GM18858 (cell line): ENCODE data around the gene CRK.
"Not testable (repeated sequence)": the region's sequence is repeated elsewhere in the genome, so short reads cannot be mapped to it uniquely, and the experiment has no call there.

ENCODE experiments used
- ATAC-seq: cut with Tn5 transposase; IDR thresholded peaks from one replicate; pipeline ENCODE4 v1.9.1; 2021; ENCODE audit not compliant: unreplicated experiment

The CRK gene

DNA sequence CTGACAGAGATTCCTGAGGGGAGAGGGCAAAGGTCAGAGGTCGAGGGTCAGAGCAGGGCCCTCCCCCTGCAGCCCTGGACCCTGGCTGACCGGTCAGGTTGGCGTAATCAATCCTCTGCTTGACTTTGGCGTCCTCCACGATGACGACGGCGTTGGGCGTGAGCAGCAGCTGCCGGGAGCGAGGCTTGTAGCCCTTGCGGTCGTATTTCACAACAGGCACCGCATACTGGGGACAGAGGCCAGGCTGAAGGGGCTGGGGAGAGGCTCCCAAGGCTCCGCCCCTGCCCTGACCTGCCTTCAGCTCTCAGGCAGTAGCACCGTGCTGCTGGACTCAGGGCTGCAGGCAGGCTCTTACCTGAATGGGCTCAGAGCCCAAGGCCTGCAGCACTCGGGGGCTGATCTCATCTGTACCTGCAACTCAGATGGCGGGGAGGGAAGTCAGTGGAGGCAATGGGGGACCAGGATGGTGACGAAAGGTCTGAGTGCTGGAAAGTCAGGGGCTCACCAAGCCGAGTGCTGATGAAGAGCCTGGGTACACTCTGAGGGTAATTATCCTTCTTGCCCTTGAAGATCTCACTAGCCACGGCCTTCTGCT is 12.0 kb upstream of the CRK start:
- ATAC-seq: no peak

DNA sequence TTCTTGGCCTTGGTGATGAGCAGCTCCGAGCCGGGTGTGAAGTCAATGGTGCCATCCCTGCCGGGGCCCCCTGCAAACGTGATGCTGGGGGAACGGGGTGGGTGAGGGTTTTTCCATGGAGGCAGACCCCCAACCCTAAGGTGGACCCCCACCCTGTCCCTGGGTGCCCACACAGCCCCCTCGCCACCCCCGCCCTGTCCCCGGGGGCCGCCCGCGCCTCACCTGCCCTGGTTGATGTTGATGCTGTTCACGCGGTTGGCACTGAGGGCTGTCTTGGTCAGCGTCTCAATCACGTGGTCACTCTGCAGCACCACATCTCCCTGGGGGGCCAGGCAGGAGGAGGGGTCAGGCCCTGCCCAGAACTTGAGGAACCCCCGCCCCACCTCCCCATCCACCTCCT is 11.2 kb upstream of the CRK start:
- no peak for ATAC-seq

DNA sequence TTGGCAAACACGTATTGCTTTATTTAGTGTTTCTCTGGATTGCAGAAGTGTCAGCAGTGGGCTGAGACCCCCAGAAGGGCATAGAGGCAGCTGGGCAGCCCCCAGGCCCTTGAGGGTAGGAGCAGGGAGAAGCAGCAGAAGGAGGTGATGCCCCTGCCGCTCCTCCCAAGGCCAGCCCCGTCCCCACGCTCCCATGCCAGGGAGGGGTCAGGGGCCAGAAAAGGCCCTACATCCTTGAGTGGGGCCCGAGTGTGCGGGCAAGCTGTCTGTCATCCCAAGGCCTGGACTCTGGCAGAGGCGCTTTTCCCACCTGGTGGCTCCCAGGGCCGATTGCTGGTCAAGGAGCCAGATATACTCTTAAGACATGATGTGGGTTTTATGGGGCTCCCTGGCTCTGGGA is 8.2 kb upstream of the CRK start:
- no peak for ATAC-seq

DNA sequence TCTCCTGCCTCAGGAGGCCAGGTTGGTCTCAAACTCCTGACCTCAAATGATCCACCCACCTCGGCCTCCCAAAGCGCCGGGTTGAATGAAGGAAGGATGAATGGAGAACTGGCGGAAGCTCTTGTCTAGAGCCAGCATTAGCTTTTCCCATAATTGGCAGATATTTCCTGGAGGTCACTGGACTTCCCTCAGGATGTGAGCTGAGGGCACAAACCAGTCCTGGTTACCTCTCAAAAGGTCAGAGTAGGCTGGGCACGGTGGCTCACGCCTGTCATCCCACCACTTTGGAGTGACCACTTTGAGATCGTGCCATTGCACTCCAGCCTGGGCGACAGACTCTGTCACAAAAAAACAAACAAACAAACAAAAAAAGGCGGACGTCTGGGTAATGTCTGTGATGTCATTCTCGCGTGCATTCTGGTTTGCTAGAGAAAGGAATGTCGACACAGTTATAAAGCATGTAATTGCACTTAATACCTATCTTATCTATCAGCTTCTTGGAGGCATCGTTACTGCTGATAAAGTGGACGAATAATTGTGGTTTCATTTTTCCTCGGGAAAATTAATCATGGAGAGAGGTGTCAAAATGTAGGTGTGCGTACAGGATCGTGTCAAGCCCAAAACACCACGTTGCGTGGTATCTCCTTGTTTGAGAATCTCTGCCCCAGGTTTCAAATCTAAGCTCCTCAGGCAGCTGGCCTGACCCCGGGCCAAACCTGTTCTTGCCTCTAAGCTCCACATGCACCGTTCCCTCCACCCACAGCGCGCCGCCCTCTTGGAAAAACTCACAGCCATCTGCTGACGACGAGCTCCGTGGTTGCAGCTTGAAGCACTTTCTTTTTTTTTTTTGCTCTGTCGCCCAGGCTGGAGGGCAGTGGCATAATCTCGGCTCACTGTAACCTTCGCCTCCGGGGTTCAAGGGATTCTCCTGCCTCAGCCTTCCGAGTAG is 6.4 kb upstream of the CRK start:
- ATAC-seq: no peak

DNA sequence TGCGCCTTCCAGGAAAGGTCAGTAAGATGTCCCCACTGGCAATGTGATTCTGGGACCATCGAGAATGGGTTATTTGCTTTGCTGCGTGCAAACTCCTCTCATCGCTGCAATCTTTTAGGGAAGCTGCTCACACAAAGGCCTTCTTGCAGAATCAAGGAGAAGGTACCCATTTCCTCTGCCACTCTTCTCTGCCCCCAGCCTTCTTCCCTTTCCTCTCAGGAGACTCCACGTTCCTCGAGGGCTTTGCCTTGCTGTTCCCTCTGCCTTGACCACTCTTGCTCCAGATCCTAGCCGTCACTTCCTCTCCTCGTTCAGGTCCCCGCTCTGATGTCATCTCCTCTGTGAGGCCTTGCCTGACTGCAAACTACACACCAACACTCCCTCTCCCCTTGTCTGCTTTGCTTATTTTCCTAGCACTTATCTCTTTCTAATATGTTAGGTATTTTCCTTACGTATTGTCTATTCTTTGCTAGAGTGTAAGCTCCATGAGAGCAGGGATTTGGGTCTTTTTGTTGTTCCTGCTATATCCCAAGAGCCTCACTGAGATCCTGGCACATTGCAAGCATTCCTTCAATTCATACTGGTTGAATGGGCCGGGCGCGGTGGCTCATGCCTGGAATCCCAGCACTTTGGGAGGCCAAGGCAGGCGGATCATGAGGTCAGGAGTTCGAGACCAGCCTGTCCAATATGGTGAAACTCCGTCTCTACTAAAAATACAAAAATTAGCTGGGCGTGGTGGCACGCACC is 5.3 kb upstream of the CRK start:
- ATAC-seq: no peak

DNA sequence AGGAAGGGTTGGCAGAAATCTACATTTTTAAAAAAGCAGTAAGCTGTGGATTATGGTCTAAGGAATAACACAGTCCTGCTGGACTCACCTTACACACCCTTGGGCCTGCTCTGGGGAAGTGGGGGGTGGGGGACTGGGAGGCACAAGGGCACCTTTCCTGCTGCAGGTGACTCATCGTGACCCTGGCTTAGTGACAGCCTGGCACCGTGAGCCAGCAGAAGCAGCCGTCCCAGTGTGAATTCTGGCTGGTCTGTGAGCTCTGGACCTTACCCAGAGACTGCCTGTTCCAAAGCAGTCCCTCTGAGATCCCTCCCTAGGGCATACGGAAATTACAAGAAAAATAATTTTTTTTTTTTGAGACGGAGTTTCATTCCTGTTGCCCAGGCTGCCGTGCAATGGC is 4.2 kb upstream of the CRK start:
- ATAC-seq: no peak

DNA sequence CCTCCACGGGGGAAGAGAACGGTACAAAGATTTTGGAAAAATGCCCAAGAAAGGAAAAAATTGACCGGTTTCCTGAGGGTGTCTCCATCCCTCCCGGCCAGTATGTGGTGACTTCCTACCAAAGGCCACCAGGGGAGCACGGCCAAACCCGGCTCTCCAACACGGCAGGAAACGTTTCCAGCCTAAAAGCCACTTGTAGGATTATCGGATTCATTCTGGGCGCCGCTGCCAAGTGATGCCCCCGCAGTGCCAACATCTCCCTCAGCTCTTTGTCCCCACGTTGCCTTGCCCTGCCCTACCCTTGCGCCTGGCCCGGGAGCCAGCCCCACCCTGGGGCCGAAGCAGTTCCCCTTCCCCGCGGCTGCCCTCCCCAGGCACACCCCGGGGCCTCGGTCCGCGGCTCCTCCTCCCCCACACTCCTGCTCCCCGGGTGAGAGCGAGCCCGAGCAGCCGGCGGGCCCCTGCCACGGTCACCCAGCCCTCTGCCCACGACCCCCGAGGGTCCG is 688 bp downstream of the CRK start:
- ATAC-seq: peak; percentile 9

DNA sequence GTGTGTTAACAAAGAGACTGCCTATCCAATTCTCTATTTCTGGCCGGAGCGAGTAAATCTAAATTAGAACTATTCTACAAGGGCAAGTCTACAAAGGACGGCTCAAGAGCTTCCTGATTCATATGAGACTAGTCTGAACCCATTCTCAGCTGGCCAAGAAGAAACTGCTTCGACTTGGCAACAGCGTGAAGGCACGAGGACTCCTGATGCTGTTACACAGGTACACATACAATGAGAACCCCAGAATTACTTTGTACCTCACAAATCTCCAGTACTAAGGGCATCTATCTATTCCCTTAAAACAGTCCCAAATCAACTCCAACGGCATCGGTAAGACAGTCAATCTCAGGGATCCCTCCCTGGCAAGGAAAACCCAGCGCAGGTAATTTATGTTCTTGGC is 1.5 kb downstream of the CRK start:
- no peak for ATAC-seq

DNA sequence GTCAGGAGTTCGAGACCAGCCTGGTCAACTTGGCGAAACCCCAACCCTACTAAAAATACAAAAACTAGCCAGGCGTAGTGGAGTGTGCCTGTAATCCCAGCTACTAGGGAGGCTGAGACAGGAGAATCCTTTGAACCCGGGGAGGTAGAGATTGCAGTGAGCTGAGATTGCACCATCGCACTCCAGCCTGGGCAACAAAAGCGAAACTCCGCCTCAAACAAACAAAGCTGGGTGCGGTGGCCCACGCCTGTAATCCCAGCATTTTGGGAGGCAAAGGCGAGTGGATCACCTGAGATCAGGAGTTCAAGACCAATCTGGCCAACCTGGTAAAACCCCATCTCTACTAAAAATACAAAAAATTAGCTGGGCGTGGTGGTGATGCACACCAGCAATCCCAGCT is 2.3 kb downstream of the CRK start:
- not testable (repeated sequence) for ATAC-seq

DNA sequence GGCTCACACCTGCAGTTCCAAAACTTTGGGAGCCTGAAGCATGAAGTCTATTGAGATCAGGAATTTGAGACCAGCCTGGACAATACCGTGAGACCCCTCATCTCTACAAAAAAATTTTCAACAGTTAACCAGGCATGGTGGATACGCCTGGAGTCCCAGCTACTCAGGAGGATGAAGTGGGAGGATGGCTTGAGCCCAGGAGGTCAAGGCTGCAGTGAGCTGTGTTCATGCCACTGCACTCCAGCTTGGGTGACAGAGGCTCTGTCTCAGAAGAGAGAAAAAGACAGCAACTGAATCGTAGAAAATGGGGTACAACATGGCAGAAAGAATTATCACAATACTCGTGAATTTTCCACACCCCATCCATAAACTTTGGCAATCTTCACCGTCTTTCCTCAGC is 3.2 kb downstream of the CRK start:
- ATAC-seq: no peak

DNA sequence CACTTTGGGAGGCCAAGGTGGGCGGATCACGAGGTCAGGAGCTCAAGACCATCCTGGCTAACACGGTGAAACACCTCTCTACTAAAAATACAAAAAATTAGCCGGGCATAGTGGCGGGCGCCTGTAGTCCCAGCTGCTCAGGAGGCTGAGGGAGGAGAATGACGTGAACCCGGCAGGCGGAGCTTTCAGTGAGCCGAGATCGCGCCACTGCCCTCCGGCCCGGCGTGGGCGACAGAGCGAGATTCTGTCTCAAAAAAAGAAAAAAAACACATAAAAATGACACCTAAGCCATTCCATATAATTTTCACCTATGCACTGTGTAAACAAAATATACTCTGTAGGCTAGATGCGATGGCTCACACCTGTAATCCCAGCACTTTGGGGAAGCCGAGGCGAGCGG is 5.8 kb downstream of the CRK start:
- ATAC-seq: not testable (repeated sequence)

DNA sequence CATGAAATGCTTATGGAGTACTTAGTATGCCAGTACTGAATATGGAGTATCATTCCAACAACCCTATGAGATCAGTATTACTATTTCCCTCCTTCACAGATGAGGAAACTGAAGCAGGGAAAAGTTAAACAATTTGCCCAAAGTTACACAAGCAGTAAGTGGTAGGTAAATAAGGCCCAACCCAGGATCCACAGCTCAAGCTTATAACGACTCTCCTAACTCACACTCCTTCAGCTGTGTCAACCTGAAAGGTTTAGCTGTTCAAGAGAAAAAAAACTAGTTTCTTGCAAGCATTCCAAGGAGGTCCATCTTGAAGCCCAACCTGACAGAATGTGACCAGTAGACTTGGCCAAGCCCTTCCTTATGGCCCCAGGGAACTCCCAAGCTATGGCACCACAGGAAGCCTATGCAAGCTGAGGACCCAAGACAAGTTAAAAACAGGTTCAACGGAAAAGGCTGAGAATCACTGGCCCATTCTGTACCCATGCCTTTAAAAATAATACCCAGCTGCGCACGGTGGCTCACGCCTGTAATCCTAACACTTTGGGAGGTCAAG is 6.5 kb downstream of the CRK start:
- ATAC-seq: no peak

DNA sequence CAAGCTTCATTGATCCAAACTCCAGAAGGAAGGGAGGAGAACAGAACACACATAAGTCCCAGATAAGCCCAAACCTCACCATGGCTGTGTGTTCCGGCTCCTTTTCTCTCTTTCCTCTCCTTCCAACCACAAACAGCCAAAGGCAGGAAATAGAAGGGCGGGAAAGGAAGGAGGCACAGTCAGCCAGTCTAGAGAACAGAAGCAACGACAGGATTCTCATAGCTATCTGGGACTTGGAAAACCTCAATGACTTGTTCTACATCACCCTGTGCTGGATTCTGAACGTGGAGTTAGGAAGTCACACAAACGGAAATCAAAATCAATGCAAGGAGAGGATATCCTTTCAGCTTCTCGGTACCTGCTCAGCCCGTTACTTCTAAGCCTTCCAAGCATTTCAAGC is 9.0 kb downstream of the CRK start:
- no peak for ATAC-seq

DNA sequence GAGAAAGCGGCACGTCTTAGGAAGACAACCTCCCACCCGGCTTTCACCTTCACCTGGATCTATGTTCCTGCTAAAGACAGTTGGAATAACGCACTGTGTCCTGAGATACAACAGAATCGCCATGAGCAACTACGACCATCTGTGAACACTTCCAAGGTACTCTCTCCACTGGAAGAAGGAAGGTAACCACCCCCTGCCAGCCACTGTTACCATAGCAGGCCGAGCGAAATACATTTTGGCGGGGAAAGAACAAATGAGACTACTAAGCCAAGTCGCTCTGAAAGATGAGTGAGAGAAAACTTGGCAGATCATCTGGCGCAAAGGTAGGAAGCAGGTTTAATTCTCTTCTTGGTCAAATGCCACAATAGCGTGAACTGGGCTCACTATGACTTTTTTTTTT is 9.8 kb downstream of the CRK start:
- no peak for ATAC-seq

DNA sequence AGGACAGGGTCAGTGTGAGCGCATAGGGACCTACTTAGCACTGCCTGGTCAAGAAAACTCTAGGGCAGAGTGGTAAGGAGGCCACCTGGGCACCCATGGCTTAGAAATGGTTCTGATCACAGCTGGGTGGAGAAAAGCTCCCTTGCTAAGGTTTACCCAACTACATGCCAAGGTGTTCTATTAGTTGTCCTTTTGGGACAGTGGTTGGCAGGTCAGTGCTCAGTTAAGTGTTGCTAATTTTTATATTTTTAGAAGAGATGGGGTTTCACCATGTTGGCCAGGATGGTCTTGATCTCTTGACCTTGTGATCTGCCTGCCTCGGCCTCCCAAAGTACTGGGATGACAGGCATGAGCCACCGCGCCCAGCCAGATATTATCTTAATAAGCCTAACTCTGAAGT is 10.3 kb downstream of the CRK start:
- not testable (repeated sequence) for ATAC-seq

DNA sequence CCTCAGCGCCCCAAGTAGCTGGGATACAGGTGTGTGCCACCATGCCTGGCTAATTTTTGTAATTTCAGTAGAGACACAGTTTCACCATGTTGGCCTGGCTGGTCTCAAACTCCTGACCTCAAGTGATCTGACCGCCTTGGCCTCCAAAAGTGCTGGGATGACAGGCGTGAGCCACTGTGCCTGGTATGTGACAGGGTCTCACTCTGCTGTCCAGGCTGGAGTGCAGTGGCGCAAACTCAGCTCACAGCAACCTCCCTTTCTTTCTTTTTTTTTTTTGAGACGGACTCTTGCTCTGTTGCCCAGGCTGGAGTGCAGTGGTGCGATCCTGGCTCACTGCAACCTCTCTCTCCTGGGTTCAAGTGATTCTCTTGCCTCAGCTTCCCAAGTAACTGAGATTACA is 13.3 kb downstream of the CRK start:
- ATAC-seq: not testable (repeated sequence)

DNA sequence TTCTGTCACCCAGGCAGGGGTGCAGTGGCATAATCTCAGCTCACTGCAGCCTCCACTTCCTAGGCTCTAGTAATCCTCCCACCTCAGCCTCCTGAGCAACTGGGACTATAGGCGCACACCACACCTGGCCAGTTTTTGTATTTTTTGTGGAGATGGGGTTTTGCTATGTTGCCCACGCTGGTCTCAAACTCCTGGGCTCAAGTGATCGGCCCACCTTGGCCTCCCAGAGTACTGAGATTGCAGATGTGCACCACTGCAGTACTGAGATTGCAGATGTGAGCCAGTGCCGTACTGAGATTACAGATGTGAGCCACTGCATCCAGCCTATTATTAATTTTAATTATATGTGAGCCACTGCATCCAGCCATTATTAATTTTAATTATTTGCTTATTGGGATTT is 13.8 kb downstream of the CRK start:
- ATAC-seq: no peak

DNA sequence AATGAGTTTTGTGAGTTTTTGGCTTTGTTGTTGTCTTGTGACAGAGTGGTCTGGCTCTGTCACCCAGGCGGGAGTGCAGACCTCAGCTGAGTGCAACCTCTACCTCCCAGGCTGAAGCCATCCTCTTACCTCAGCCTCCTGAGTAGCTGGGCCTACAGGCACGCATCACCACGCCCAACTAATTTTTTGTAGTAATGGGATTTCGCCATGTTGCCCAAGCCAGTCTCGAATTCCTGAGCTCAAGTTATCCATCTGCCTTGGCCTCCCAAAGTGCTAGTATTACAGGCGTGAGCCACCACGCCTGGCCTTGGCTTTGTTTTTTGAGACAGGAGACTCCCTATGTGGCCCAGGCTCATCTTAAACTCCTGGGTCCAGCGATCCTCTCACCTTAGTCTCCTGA is 15.1 kb downstream of the CRK start:
- ATAC-seq: no peak

DNA sequence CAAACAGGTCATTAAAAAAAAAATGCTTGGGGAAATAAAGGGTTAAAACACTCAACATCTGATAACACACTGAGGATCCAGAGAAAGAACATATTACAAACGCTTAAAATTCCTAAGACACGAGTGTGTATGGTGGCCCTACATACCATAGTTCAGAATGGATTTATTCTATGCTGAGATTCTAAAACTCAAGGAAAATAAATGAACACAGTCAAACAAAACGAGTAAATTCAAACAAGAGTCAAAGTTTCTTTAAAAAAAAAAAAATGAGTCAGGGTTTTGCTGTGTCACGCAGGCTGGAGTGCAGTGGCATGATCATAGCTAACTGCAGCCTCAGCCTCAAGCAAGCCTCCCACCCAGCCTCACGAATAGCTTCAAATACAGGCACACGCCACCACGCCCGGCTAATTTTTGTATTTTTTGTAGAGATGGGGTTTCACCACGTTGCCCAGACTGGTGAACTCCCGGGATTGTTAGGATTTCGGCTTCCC is 17.4 kb downstream of the CRK start:
- ATAC-seq: no peak

DNA sequence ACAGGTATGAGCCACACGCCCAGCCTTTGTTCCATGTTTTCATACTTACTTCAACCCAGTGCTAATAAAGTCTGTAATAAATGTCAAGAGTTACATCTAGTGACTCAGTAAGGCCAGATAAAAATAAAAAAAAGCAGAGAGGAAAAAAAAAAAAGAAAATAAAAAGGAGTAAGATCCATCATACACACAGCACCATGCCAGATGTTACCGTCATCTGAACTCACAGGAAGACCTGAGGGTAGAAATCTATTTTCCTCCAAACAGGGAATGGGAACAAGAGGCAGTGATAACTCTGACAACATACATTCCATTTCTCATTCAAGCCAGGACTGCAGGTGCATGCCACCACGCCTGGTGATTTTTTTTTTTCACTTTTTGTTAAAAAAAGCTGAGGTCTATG is 20.7 kb downstream of the CRK start:
- no peak for ATAC-seq

DNA sequence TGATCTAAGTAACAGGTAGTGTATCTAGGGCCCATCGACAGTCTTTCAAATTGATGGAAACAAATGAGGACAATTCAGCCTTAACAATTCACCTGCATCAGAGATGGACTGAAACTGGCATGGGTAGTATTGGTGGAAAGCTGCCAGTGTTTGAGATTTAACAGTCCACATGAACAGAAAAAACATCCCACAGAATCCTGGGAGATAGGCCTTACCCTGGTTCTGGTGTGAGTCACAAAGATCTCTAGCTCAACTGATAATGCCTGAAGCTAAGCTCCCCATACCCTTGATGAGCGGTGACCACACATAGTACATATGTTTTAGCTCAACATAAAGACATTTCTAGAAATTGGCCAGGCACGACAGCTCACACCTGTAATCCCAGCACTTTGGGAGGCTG is 21.9 kb downstream of the CRK start:
- ATAC-seq: no peak
